ENCODE data around the gene PTCH2.
A peak's percentile ranks its signal among the peaks of the same experiment; 100 is the strongest.

The PTCH2 gene

DNA sequence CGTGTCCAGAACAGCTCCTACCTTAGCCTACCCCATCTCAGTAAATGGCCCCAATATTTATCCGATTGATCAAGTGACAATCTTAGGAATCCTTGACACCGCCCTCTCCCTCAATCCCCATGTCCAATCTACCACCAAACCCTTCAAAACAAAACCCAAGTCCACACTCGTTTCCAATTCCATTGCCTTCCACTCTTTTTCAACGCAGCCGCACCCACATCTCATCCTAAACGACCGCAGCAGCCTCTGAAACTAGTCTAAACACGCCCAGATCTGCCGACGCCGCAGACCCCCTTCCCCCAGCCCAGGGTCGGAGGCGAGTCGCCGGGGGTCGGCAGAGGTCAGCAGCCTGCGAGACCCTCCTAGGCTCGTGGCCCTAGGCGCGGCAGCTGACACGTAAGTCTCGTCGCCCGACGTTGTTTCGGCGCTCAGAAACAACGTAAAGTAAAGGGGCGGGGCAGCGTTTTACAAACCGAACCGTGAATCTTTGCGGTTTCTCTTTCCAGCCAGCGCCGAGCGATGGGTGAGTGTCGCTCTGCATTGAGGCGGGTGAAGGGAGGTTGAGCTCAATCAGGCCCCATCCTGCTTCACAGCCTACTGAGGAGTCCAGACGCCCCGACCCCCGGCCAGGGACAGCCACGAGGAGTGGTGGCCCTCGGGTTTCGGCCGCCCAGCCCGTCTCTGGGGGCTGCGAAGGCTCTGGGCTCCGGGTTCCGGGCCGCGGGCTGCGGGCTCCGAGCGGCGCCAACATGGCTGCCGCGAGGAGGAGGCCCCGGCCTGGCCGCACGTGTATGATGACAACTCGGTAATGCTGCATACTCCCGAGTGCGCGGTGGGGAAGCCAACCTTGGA lies 67.7 kb downstream of the PTCH2 start, which contains the start of gene RPS8:
TSS of gene RPS8 (plus strand) at position 463 of the 852 bp plus-strand sequence. CDS start at position 520, 57 bp downstream.
- TF ChIP-seq, protein P1, sequence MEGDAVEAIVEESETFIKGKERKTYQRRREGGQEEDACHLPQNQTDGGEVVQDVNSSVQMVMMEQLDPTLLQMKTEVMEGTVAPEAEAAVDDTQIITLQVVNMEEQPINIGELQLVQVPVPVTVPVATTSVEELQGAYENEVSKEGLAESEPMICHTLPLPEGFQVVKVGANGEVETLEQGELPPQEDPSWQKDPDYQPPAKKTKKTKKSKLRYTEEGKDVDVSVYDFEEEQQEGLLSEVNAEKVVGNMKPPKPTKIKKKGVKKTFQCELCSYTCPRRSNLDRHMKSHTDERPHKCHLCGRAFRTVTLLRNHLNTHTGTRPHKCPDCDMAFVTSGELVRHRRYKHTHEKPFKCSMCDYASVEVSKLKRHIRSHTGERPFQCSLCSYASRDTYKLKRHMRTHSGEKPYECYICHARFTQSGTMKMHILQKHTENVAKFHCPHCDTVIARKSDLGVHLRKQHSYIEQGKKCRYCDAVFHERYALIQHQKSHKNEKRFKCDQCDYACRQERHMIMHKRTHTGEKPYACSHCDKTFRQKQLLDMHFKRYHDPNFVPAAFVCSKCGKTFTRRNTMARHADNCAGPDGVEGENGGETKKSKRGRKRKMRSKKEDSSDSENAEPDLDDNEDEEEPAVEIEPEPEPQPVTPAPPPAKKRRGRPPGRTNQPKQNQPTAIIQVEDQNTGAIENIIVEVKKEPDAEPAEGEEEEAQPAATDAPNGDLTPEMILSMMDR (IDR thresholded peaks at IDR 0.05; ENCODE audit: low read depth, low read length) = no peak
- DNase-seq (ENCODE audit: extremely low read depth, low read depth) = peak; percentile 83

All from AG09319 (cell line).